NT2/D1 (cell line): ENCODE results near the gene PPFIA1.

Experiments
- DNase-seq: peaks from one replicate; pipeline ENCODE4 v3.0.0-alpha.2; 2011; ENCODE audit warnings: low read depth, low spot score
- H3K27me3 ChIP-seq: 2 replicates; pipeline ENCODE4 v1.6.0; 2011; ENCODE audit warnings: mild to moderate bottlenecking; ENCODE audit not compliant: insufficient read length, insufficient read depth
- H3K36me3 ChIP-seq: 2 replicates; pipeline ENCODE4 v1.6.1; 2011; ENCODE audit warnings: mild to moderate bottlenecking, low read length, mixed read lengths; ENCODE audit not compliant: insufficient read depth, insufficient read length
- H3K4me1 ChIP-seq: 2 replicates; pipeline ENCODE4 v1.5.1; 2011; ENCODE audit not compliant: insufficient read depth, insufficient read length
- H3K4me3 ChIP-seq: 2 replicates; pipeline ENCODE4 v1.5.1; 2011; ENCODE audit warnings: low read depth; ENCODE audit not compliant: insufficient read length
- H3K9ac ChIP-seq: 2 replicates; pipeline ENCODE4 v1.6.0; 2011; ENCODE audit warnings: low read depth; ENCODE audit not compliant: insufficient read length
- H3K9me3 ChIP-seq: 2 replicates; pipeline ENCODE4 v1.5.1; 2011; ENCODE audit warnings: mild to moderate bottlenecking, low read length; ENCODE audit not compliant: insufficient read depth
- SUZ12 ChIP-seq: IDR thresholded peaks from 2 replicates; pipeline ENCODE4 v1.6.1; 2011; ENCODE audit not compliant: insufficient read length, insufficient read depth; ENCODE audit errors: extremely low read depth
- YY1 ChIP-seq: IDR thresholded peaks from 2 replicates; pipeline ENCODE4 v1.6.1; 2011; ENCODE audit not compliant: insufficient read length, insufficient read depth
- ZNF274 ChIP-seq: IDR thresholded peaks from 2 replicates; pipeline ENCODE4 v1.6.1; 2011; ENCODE audit warnings: mild to moderate bottlenecking, low read depth, low read length

PPFIA1 gene

DNA sequence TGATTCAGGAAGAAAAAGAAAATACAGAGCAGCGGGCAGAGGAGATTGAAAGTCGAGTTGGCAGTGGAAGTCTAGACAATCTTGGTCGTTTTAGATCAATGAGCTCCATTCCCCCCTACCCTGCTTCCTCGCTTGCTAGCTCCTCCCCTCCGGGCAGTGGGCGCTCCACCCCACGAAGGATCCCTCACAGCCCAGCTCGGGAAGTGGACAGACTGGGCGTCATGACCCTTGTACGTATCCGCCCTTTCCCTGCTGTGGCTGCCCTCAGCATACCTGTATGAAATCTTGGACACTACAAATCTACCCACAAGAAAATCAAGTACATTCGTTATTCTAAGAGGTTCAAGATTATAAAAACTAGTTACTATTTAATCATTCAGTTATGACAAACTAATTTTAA, 77.7 kb downstream of the PPFIA1 start:
- no peaks in the 10 kb centered on the region for H3K9me3 ChIP-seq
- H3K9ac ChIP-seq, result no peak overlapping the region
- DNase-seq, result no peak
- peaks cover 74% of the 10 kb centered on the region for H3K36me3 ChIP-seq
- TF ChIP-seq SUZ12 (no peak), YY1 (no peak), ZNF274 (no peak)
- H3K4me3 ChIP-seq, result no peak overlapping the region
- H3K27me3 ChIP-seq, result no peaks in the 10 kb centered on the region
- H3K4me1 ChIP-seq, result no peaks in the 10 kb centered on the region

DNA sequence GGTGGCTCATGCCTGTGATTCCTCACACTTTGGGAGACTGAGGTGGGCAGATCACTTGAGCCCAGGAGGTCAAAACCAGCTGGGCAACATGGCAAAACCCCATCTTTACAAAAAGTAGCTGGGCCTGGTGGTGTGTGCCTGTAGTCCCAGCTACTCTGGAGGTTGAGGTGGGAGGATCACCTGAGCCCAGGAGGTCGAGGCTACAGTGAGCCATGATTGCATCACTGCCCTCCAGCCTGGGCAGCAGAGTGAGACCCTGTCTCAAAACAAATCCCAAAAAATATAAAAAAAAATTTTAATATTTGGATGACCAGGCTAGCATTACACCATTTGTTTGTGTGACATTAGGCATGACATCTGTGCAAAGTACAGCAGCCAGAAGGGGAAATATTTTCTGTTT, 78.1 kb downstream of the PPFIA1 start:
- no peaks in the 10 kb centered on the region for H3K4me1 ChIP-seq

DNA sequence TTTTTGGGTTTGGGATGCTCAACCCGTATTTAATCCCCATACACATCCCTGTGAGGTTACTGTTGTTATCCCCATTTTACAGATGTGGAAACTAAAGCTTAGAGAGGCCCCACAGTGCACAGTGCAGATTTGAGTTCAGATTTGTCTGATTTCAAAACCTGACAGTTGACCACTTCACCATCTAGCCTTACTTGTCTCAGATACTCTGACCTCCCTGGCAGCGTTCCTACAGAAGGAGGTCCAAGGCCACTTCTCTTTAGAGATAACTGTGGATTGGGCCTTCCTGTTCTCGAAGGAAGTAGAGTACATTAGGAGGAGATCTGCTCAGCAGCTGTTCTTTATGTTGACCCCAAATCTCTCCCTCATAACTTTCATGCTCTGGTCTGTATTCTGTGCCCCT, 81.2 kb downstream of the PPFIA1 start:
- Histone ChIP-seq H3K27me3 (no peaks in the 10 kb centered on the region), H3K9me3 (no peaks in the 10 kb centered on the region), H3K9ac (no peak overlapping the region), H3K4me1 (no peaks in the 10 kb centered on the region), H3K36me3 (peaks cover 77% of the 10 kb centered on the region), H3K4me3 (no peak overlapping the region)
- DNase-seq, result no peak
- TF ChIP-seq SUZ12 (no peak), YY1 (no peak), ZNF274 (no peak)

More for the DNA sequence above, 78.1 kb downstream of the PPFIA1 start:
- Histone ChIP-seq H3K9ac (no peak overlapping the region), H3K36me3 (peaks cover 74% of the 10 kb centered on the region), H3K9me3 (no peaks in the 10 kb centered on the region), H3K27me3 (no peaks in the 10 kb centered on the region), H3K4me3 (no peak overlapping the region)
- no peak for DNase-seq
- TF ChIP-seq ZNF274 (no peak), YY1 (no peak), SUZ12 (no peak)

DNA sequence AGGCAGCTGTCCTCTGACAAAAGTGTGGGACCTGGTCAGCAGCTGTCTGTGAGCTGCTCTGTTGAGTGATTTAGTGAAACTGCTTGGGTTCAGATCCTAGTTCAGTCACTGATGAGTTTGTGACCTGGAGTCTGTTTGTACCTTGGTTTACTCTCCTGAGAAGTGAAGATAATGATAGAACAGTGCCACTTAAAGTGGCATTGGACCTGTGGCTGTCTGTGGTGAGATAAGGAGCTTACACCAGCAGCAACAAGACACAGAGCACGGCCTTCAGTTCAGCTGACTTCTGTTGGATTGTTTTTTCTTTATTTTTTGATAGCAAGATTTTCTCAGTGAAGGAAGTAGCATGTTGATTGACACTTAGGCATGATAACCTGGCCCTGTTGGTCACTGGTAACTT, 81.6 kb downstream of the PPFIA1 start:
- Histone ChIP-seq H3K4me1 (no peaks in the 10 kb centered on the region), H3K9ac (no peak overlapping the region), H3K4me3 (no peak overlapping the region), H3K36me3 (peaks cover 81% of the 10 kb centered on the region), H3K27me3 (no peaks in the 10 kb centered on the region), H3K9me3 (no peaks in the 10 kb centered on the region)
- TF ChIP-seq ZNF274 (no peak), SUZ12 (no peak), YY1 (no peak)
- DNase-seq, result no peak

DNA sequence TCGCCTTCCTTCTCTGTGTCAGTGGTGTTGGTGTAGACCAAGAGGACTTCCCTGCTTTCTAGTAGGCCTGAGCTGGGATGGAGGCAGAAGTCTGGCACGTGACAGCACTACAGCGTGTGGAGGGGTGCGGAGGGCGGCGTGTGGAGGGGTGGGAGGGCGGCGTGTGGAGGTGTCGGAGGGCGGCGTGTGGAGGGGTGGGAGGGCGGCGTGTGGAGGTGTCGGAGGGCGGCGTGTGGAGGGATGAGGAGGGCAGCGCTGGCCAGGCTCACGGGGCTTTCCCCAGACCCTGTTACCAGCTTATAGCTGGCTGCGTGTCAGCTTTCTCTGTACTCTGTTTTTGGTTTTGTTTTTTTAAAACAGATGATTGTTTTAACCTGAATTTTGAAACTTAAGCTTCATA, 82.1 kb downstream of the PPFIA1 start:
- H3K4me1 ChIP-seq, result no peaks in the 10 kb centered on the region
- H3K36me3 ChIP-seq, result peaks cover 85% of the 10 kb centered on the region
- H3K4me3 ChIP-seq, result no peak overlapping the region
- no peaks in the 10 kb centered on the region for H3K27me3 ChIP-seq
- no peak for DNase-seq
- H3K9me3 ChIP-seq, result no peaks in the 10 kb centered on the region
- no peak overlapping the region for H3K9ac ChIP-seq
- TF ChIP-seq ZNF274 (no peak), SUZ12 (no peak), YY1 (no peak)

DNA sequence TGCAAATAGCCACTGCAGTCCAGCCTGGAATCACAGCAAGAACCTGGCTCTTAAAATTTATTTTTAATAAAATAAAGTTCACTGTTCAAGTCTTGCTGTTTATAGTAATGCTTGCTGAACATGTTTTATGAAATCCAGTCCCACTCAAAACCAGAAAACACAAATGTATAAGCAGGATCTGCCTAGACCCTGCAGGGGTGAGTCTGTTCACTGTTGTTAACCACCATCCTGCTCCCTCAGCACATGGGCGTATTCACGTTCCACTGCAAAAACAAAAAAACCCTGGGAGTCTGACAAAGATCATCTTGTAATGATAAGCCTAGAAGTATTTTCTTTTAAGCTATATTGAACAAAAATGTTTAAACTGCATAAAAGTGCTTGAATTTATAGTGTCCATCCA, 82.8 kb downstream of the PPFIA1 start:
- no peaks in the 10 kb centered on the region for H3K4me1 ChIP-seq
- no peak for DNase-seq
- no peak overlapping the region for H3K9ac ChIP-seq
- no peak overlapping the region for H3K4me3 ChIP-seq
- no peaks in the 10 kb centered on the region for H3K27me3 ChIP-seq
- TF ChIP-seq YY1 (no peak), ZNF274 (no peak), SUZ12 (no peak)
- peaks cover 87% of the 10 kb centered on the region for H3K36me3 ChIP-seq
- H3K9me3 ChIP-seq, result no peaks in the 10 kb centered on the region

DNA sequence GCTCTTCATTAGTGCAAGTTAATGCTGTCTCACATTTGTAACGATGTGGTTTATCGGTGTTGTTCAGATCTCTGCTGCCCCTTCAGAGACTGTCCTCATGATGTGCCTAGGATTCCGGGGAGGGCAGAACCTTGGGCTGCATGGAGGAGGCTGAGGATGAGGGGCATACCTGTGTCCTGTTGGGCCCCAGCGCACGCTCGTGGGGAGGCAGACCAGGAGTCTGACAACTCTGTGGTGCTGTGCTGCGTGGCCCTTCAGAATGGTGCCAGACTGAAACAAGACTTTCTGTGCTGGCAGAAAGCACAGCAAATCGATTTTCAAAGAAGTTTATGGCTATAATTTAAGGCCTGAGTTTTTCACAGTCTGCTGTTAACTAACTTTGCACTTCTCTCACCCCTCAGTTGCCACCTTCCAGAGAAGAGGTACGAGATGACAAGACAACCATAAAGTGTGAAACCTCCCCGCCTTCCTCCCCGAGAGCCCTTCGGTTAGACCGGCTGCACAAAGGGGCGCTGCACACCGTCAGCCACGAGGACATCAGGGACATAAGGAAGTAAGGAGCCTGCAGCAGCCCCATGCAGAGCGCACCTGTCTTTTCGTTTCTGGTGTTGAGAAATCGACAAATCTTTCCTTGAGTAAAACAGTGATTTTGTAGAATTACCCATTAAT, 83.5 kb downstream of the PPFIA1 start:
- Histone ChIP-seq H3K36me3 (peaks cover 88% of the 10 kb centered on the region), H3K27me3 (no peaks in the 10 kb centered on the region), H3K4me3 (no peak overlapping the region), H3K9me3 (no peaks in the 10 kb centered on the region), H3K4me1 (no peaks in the 10 kb centered on the region), H3K9ac (no peak overlapping the region)
- DNase-seq, result no peak
- TF ChIP-seq ZNF274, result no peak
- TF ChIP-seq SUZ12, result no peak
- no peak for TF ChIP-seq YY1

DNA sequence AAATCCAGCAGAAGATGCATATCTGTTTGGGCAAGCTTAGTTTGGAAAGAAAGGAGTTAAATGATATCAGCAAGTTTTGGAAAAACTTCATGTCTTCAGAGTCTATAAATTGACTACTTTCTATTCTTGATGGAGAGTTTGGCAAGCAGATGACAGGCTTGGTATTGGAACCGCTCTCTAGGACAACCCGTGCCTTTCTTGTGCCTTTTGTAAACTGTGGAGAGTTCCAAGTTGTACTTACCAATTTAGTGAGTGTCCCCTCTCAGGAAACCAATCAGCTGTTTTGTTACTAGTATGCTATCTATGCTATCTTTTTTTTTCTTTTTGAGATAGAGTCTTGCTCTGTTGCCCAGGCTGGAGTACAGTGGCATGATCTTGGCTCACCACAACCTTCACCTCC, 84.1 kb downstream of the PPFIA1 start:
- Histone ChIP-seq H3K4me3 (no peak overlapping the region), H3K9ac (no peak overlapping the region), H3K9me3 (no peaks in the 10 kb centered on the region), H3K4me1 (no peaks in the 10 kb centered on the region), H3K27me3 (no peaks in the 10 kb centered on the region), H3K36me3 (peaks cover 88% of the 10 kb centered on the region)
- TF ChIP-seq SUZ12, result no peak
- TF ChIP-seq ZNF274, result no peak
- TF ChIP-seq YY1, result no peak
- DNase-seq, result no peak
